ENCODE data around the gene DDX39B. TPM values are rescaled to one million over a fixed set of nuclear protein-coding genes. Genes with fewer than 3 reads are reported as not detected.

DDX39B gene
- total and polyA plus RNA-seq, 2 experiments from 2014 or later, result 210 to 287 TPM

DNA sequence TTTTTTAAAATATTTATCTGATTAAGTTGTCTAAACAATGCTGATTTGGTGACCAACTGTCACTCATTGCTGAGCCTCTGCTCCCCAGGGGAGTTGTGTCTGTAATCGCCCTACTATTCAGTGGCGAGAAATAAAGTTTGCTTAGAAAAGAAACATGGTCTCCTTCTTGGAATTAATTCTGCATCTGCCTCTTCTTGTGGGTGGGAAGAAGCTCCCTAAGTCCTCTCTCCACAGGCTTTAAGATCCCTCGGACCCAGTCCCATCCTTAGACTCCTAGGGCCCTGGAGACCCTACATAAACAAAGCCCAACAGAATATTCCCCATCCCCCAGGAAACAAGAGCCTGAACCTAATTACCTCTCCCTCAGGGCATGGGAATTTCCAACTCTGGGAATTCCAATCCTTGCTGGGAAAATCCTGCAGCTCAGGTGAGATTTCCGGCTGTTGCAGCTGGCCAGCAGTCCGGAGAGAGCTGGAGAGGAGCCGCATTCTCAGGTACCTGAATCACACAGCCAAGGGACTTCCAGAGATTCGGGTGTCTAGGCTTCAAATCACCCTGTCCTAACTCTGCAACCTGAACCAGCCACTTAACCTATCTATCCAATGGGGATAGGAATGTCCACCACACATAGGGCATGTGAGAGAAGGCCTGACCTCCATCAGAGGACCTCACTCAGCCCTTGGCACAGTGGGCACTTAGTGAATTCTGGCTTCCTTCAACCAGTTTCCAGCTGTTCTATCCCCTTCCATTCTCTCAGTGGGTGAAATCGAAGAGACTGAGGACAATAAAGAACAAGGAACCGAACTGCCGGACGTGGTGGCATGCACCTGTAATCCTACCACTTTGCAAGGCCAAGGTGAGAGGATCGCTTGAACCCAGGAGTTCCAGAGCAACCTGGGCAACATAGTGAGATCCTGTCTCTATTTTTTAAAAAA is 36.6 kb upstream of the DDX39B start:
- Histone ChIP-seq H2AFZ (no peak overlapping the region), H3K4me3 (no peak overlapping the region), H4K20me1 (ENCODE audit: insufficient read depth, poor library complexity, severe bottlenecking) (no peaks in the 10 kb centered on the region), H3K27ac (no peak overlapping the region), H3K36me3 (replicated peaks; ENCODE audit: insufficient read depth, low read depth) (no peaks in the 10 kb centered on the region), H3K4me2 (no peak overlapping the region), H3K4me1 (ENCODE audit: insufficient read depth) (peaks cover 2% of the 10 kb centered on the region), H3K9me2 (replicated peaks; ENCODE audit: insufficient read depth) (no peaks in the 10 kb centered on the region), H3K27me3 (no peaks in the 10 kb centered on the region), H3K79me2 (no peaks in the 10 kb centered on the region), H3K9me3 (ENCODE audit: low read depth) (no peaks in the 10 kb centered on the region)
- WGBS (ENCODE audit: low lambda C conversion rate, missing lambda C conversion rate), result 72% methylated on average over 12 of the region's 12 CpGs
- TF ChIP-seq, protein P1, sequence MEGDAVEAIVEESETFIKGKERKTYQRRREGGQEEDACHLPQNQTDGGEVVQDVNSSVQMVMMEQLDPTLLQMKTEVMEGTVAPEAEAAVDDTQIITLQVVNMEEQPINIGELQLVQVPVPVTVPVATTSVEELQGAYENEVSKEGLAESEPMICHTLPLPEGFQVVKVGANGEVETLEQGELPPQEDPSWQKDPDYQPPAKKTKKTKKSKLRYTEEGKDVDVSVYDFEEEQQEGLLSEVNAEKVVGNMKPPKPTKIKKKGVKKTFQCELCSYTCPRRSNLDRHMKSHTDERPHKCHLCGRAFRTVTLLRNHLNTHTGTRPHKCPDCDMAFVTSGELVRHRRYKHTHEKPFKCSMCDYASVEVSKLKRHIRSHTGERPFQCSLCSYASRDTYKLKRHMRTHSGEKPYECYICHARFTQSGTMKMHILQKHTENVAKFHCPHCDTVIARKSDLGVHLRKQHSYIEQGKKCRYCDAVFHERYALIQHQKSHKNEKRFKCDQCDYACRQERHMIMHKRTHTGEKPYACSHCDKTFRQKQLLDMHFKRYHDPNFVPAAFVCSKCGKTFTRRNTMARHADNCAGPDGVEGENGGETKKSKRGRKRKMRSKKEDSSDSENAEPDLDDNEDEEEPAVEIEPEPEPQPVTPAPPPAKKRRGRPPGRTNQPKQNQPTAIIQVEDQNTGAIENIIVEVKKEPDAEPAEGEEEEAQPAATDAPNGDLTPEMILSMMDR (IDR thresholded peaks at IDR 0.05; ENCODE audit: poor library complexity), result no peak
- TF ChIP-seq EZH2phosphoT487 (IDR thresholded peaks at IDR 0.05; ENCODE audit: low read depth, severe bottlenecking, unreplicated experiment) (no peak), EZH2 (IDR thresholded peaks at IDR 0.05; ENCODE audit: borderline replicate concordance) (no peak)
- DNase-seq (ENCODE audit: low spot score), result no peak

DNA sequence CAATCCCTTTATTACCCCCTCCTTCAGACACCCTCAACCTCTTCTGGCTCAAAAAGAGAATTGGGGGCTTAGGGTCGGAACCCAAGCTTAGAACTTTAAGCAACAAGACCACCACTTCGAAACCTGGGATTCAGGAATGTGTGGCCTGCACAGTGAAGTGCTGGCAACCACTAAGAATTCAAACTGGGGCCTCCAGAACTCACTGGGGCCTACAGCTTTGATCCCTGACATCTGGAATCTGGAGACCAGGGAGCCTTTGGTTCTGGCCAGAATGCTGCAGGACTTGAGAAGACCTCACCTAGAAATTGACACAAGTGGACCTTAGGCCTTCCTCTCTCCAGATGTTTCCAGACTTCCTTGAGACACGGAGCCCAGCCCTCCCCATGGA is 35.8 kb upstream of the DDX39B start:
- no peak for DNase-seq (ENCODE audit: low spot score)
- Histone ChIP-seq H4K20me1 (ENCODE audit: insufficient read depth, poor library complexity, severe bottlenecking) (no peaks in the 10 kb centered on the region), H2AFZ (no peak overlapping the region), H3K27me3 (no peaks in the 10 kb centered on the region), H3K9me2 (replicated peaks; ENCODE audit: insufficient read depth) (no peaks in the 10 kb centered on the region), H3K9me3 (ENCODE audit: low read depth) (no peaks in the 10 kb centered on the region), H3K36me3 (replicated peaks; ENCODE audit: insufficient read depth, low read depth) (no peaks in the 10 kb centered on the region), H3K4me3 (no peak overlapping the region), H3K4me2 (no peak overlapping the region), H3K27ac (no peak overlapping the region), H3K79me2 (no peaks in the 10 kb centered on the region), H3K4me1 (ENCODE audit: insufficient read depth) (peaks cover 2% of the 10 kb centered on the region)
- 89% methylated on average over 3 of the region's 3 CpGs for WGBS (ENCODE audit: low lambda C conversion rate, missing lambda C conversion rate)
- TF ChIP-seq, protein P1 (IDR thresholded peaks at IDR 0.05; ENCODE audit: poor library complexity), result no peak
- no peak for TF ChIP-seq EZH2 (IDR thresholded peaks at IDR 0.05; ENCODE audit: borderline replicate concordance)
- TF ChIP-seq EZH2phosphoT487 (IDR thresholded peaks at IDR 0.05; ENCODE audit: low read depth, severe bottlenecking, unreplicated experiment), result no peak

DNA sequence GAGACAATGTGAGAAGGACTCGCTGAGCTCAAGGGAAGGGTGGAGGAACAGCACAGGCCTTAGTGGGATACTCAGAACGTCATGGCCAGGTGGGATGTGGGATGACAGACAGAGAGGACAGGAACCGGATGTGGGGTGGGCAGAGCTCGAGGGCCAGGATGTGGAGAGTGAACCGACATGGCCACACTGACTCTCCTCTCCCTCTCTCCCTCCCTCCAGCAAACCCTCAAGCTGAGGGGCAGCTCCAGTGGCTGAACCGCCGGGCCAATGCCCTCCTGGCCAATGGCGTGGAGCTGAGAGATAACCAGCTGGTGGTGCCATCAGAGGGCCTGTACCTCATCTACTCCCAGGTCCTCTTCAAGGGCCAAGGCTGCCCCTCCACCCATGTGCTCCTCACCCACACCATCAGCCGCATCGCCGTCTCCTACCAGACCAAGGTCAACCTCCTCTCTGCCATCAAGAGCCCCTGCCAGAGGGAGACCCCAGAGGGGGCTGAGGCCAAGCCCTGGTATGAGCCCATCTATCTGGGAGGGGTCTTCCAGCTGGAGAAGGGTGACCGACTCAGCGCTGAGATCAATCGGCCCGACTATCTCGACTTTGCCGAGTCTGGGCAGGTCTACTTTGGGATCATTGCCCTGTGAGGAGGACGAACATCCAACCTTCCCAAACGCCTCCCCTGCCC is 35.2 kb upstream of the DDX39B start:
- no peaks in the 10 kb centered on the region for H3K9me2 ChIP-seq (replicated peaks; ENCODE audit: insufficient read depth)
- H3K4me1 ChIP-seq (ENCODE audit: insufficient read depth), result peaks cover 2% of the 10 kb centered on the region
- no peak for TF ChIP-seq EZH2 (IDR thresholded peaks at IDR 0.05; ENCODE audit: borderline replicate concordance)
- TF ChIP-seq EZH2phosphoT487 (IDR thresholded peaks at IDR 0.05; ENCODE audit: low read depth, severe bottlenecking, unreplicated experiment), result no peak
- TF ChIP-seq, protein P1 (IDR thresholded peaks at IDR 0.05; ENCODE audit: poor library complexity), result no peak
- H3K27ac ChIP-seq, result no peak overlapping the region
- 89% methylated on average over 19 of the region's 19 CpGs for WGBS (ENCODE audit: low lambda C conversion rate, missing lambda C conversion rate)
- no peaks in the 10 kb centered on the region for H3K27me3 ChIP-seq
- H3K79me2 ChIP-seq, result no peaks in the 10 kb centered on the region
- no peaks in the 10 kb centered on the region for H3K36me3 ChIP-seq (replicated peaks; ENCODE audit: insufficient read depth, low read depth)
- no peak overlapping the region for H3K4me2 ChIP-seq
- H3K4me3 ChIP-seq, result no peak overlapping the region
- DNase-seq (ENCODE audit: low spot score), result no peak
- H4K20me1 ChIP-seq (ENCODE audit: insufficient read depth, poor library complexity, severe bottlenecking), result no peaks in the 10 kb centered on the region
- no peaks in the 10 kb centered on the region for H3K9me3 ChIP-seq (ENCODE audit: low read depth)
- no peak overlapping the region for H2AFZ ChIP-seq

All from hepatocyte (in vitro differentiated cells).